Ammon's horn (tissue), 1 donor: ENCODE measurements around the gene SYTL2.
"Not testable (repeated sequence)": the region's sequence is repeated elsewhere in the genome, so short reads cannot be mapped to it uniquely, and the experiment has no call there.

Experiments used
- DNase-seq: peaks from one replicate; pipeline ENCODE4 v3.0.0-alpha.2; 2016; ENCODE audit warnings: low spot score

The SYTL2 gene, protein sequence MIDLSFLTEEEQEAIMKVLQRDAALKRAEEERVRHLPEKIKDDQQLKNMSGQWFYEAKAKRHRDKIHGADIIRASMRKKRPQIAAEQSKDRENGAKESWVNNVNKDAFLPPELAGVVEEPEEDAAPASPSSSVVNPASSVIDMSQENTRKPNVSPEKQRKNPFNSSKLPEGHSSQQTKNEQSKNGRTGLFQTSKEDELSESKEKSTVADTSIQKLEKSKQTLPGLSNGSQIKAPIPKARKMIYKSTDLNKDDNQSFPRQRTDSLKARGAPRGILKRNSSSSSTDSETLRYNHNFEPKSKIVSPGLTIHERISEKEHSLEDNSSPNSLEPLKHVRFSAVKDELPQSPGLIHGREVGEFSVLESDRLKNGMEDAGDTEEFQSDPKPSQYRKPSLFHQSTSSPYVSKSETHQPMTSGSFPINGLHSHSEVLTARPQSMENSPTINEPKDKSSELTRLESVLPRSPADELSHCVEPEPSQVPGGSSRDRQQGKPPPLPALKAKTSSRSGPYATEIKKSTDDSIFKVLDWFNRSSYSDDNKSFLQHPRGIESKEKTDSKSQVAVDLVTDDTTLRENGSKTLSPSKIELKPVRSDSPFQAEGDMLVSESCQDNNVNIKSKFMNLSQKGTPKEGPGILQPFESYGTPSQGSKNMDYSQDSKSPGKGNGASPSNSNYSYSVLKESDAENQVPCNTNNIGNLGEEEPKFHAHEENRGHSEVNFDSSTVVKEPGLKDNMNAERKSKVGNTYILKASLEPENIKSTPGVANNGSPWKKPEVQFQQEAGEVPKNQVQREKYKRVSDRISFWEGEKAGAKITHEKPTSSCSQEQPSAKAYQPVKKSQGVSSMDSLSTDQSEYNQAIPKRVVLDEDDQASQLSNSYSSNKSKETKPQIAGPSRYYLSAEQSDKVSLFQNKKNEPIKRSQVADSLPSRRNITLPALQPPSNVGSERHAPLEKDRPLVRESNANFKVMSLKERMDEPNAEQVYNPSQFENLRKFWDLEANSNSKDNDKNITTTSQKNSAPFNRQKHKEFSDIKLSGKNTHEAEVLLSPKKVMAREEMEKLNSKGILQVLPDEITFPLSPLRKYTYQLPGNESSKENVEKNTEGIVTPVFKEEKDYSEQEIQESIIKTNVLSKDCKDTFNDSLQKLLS (N-terminal part only)

GRCh38 chr11:85810871-85811611 lies at the start of gene SYTL2:
SYTL2 (minus strand) TSS chr11:85811141; CDS start chr11:85757725, 53,416 bp downstream.
- peak; percentile 80 for DNase-seq

DNA sequence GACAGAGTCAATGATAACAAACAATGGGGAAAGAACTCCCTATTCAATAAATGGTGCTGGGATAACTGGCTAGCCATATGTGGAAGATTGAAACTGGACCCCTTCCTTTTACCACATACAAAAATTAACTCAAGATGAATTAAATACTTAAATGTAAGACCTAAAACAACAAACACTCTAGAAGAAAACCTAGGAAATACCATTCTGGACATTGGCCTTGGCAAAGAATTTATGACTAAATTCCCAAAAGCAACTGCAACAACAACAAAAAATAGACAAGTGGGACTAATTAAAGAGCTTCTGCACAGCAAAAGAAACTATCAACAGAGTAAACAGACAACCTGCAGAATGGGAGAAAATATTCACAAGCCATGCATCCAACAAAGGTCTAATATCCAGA lies 48.6 kb upstream of the SYTL2 start:
- DNase-seq, result not testable (repeated sequence)

DNA sequence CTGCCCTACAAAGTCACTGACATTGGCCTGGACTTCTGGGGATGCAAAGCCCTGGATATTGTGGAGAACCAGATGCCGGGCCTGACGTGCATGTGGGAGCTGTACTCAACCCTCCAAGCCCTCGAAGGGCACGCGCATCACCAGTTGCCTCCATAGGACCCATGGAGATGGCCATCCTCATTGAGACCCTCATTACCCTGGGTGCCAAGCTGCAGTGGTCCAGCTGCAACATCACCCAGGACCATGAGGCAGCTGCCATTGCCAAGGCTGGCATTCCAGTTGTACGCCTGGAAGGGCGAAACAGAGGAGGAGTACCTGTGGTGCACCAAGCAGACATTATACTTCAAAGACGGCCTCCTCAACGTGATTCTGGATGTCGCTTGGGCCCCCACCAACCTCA lies 46.2 kb upstream of the SYTL2 start:
- no peak for DNase-seq

- no peak for DNase-seq
Measured at GRCh38 chr11:85855341-85855656, 44.4 kb upstream of the SYTL2 start, which contains the start of gene CCDC83. CCDC83 (plus strand) TSS chr11:85855383; CDS start chr11:85865124, 9,741 bp downstream.

DNA sequence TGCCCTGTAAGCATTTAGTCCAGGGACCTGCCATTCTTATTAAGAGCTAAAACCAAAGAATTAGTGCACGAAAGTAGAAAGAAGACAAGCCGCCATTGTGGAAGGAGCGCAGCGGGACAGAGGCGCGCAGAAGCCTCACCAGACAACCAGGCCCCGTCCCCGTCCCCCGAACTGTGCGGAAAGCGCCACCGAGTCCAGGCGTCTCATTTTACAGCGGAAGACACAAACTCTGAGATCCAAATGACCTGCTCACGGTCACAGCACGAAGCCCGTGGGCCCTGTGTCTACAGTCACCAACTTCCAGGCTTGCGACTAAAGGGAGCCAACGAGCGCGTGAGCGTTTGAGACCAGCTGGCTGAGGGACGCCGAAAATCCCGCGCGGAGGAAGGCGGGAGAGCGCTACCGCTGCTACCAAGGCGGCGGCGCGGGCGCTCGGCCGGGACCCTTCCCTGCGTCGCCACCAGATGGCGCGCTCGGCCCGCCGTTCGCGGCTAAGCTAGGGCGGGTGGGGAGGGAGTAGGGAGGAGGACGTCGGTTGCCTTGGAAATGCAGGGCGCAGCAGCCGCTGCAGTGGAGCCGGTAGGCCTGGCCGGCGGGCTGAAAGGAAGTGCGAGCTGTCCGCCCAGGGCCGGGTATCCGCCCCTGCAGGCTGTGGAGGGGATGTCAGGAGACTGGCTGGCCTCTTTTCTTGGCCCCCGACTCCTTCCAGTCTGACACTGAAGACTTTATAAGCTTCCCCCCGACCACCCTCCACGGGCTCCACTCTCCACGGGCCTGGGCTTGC lies 43.8 kb upstream of the SYTL2 start:
- DNase-seq, result peak; percentile 95

DNA sequence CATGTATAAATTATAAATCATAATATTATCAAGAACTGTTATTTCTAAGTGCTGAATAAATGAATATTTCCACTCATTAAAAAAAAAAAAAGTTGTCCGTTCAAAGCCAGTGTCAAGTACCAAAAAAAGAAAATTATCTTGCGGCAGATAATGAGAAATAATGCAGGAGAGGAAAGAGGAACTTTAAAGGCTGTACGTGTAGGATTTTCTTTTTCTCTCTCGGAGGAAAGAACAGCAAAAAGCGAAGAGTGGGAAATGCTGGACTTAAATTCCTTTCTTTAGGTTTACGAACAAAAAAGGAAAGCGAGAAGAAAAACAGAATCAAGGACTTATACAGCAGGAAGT lies 43.2 kb upstream of the SYTL2 start:
- DNase-seq, result no peak

DNA sequence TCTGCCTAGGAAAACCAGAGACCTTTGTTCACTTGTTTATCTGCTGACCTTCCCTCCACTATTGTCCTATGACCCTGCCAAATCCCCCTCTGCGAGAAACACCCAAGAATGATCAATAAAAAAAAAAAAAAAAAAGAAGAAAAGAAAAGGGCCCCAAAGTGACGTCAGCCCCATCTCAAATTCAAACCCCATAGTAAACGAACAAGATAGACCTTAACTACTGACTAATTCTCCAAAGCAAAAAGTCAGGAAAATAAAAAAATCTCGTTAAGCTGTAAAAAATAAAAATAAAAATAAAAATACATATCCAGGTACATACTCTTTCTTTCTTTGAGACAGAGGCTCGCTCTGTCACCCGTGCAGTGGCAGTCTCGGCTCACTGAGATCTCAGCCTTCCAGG lies 42.6 kb upstream of the SYTL2 start:
- not testable (repeated sequence) for DNase-seq

DNA sequence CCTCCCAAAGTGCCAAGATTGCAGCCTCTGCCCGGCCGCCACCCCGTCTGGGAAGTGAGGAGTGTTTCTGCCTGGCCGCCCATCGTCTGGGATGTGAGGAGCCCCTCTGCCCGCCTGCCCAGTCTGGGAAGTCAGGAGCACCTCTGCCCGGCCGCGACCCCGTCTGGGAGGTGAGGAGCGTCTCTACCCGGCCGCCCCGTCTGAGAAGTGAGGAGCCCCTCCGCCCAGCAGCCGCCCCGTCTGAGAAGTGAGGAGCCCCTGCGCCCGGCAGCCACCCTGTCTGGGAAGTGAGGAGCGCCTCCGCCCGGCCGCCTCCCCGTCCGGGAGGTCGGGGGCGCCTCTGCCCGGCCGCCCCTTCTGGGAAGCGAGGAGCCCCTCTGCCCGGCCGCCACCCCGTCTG lies 41.8 kb upstream of the SYTL2 start:
- not testable (repeated sequence) for DNase-seq

GRCh38 chr11:85848556-85848955 lies 37.6 kb upstream of the SYTL2 start:
- DNase-seq, result no peak

GRCh38 chr11:85848006-85848405 lies 37.1 kb upstream of the SYTL2 start:
- DNase-seq, result no peak

GRCh38 chr11:85847436-85847835 lies 36.5 kb upstream of the SYTL2 start:
- DNase-seq, result no peak

GRCh38 chr11:85845124-85845631 lies 34.2 kb upstream of the SYTL2 start:
- DNase-seq, result no peak

DNA sequence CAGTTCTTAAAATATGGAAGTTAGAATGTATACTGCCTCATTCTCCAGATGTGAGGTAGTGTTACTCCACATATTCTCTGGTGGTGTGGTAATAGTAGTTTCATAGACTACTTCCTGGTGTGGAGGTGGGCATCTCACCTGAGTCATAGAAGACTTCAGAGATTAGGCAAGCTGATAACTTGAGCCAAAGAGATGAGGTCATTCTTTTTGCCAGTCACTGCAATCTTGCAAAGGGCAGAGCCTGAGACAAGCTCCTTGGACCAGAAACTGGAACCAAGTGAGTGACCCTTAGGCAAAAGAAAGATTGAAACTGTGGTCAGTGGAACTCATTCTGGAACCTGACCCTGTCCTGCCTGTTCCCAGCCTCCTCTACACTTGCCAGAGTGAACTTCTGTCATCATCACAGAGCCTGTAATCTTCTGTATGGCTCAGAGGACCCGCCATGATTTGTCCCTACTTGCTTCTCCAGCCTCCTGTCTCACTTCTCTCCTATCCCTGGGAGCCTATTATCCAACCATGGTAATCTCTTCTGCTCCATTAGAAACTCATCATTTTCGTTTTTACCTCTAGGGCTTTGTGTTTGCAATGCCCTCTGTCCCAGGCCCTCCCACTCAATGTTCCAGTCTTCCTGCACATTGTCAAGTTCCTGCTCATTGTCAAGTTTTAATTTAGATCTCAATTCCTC lies 33.6 kb upstream of the SYTL2 start:
- no peak for DNase-seq

DNA sequence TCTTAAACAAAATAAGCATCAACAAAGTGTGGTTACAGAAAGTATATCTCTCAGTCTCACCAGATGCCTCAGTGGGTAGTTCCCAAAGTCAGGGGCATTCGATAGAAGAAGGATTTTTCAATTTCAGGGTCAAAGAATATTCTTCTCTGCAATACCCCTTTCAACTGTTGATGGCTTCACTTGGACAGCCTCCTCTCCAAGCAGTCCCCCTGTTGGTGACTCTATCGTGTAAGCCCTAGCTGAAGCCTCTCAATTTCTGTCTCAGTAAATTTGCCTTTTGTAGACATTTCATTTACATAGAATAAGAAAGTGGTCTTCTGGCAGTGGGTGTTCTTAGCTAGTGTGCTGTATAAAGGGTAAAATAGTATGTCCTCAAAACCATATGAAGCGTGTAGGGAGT lies 33.0 kb upstream of the SYTL2 start:
- no peak for DNase-seq

- not testable (repeated sequence) for DNase-seq
Measured at GRCh38 chr11:85840932-85841331, 30.0 kb upstream of the SYTL2 start.

DNA sequence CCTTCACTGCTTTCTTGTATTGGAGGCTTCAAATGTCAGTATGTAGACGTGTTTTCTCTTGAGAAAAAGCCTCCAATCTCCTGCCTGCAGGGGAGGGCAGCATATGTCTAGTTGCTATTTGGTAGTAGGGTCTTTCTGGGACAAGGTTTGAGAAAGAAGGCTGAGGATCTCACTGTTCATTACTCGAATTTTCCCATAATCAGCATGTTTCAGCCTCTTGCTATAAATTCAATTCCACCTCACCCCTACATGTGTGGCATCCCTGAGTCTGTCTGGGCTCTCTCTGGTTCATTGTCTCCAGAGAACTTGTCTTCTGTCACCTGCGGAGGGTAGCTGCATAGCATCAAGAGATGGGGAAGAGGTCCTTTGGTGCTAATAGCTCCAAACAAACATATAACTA lies 24.8 kb upstream of the SYTL2 start:
- no peak for DNase-seq

DNA sequence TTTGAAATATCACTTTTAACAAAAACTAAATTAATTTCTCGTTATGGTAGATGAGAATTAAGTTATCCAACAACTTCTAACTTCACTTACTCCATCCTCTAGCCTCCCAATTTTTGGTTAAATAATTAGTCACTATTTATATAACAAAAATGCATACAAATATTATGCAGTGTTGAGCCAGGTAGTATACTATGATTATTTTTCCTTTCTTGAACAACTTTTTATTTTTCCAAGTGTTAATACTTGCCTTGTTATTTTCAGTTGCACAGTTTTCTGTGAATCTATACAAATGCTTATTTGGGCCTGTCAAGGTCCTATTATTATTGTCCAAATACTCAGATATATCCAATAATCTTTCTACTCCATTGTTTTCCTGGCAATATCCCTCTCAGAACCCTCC lies 24.3 kb upstream of the SYTL2 start:
- no peak for DNase-seq

GRCh38 chr11:85831050-85831449 lies 20.1 kb upstream of the SYTL2 start:
- DNase-seq, result no peak

DNA sequence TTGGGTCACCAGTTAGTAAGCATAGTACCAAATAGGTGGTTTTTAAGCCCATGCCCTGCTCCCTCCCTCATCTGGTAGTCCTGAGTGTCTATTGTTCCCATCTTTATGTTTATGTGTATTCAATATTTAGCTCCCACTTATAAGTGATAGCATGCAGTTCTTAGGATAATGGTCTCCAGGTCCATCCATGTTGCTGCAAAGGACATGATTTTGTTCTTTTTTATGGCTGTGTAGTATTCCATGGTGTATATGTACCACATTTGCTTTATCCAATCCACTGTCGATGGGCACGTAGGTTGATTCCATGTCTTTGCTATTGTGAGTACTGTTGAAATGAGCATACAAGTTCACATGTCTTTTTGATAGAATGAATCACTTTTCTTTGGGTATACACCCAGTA lies 18.2 kb upstream of the SYTL2 start:
- no peak for DNase-seq

DNA sequence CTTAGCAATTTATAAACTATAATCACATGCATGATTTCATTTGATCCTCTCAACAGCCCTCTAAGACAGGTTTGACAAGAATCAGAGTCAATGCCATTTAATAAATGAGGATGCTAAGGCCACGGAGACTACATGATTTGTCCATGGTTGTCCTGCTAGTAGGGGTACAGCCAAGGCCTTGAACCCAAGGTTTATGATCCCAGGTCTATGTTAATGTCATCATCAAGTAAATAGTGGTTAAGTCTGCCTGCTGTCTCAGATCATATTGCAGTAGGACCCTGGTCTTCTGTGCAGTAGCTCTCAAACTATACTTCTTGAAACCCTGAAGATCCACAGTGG lies 17.7 kb upstream of the SYTL2 start:
- no peak for DNase-seq
